ENCODE results near the gene PRORP. TPM values are rescaled to one million over a fixed set of nuclear protein-coding genes. Genes with fewer than 3 reads are reported as not detected.

Gene PRORP
- polyA plus RNA-seq, 2 of the 4 experiments (the other 2 are of a cell fraction): 29.2 to 38.8 TPM

DNA sequence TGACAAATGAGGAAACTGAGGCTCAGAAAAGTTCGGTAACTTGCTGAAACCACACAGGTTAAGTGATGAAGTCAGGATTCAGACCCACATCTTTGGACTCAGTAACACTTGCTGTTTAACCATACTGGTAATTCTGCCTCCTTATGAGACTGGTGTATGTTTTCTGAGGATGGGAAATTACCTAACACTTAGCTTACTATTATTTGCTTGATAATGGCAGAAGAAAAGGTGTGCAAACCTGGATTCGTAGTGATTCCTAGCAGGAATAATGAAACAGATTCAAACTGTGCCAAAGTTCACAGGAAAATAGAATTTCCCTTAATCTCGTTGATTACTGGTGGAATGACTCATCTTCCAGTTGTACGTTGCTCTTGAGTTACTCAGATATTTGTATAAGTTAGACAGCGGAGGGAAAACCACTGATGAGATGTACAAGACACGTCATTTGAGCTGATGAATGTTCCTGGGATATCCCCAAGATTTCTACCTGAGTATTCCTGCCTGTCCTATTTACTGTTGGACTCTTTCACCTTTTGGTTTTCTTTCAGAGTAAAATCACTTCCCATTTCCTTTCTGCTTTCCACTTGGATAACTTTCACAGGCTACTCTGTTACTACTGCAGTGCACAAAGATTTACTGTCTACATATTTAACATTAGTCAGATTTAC is 37.5 kb downstream of the PRORP start:
- H3K27ac ChIP-seq: peak overlapping the region; percentile 41 to 54; a peak in 5 of 6 replicates
- peak; percentile 86 for FAIRE-seq
- ChIA-PET CTCF (interaction anchor here (0.9 to 1.3 kb wide), 3 partner anchors 13 to 253 kb away, joined by 3 to 4 read pairs (median 3); no protein-coding TSS in a partner anchor), POLR2A (interaction anchor here (0.6 to 1.5 kb wide), 2 partner anchors 114 to 157 kb away, joined by 4 to 5 read pairs; partner anchors contain the start of gene FAM177A1)
- peak; percentile 95 to 96 for ATAC-seq
- H3K4me1 ChIP-seq: peaks cover 48% of the 10 kb centered on the region
- no peaks in the 10 kb centered on the region for H3K9me3 ChIP-seq
- H3K4me3 ChIP-seq: no peak overlapping the region
- peak overlapping the region; percentile 73 for H3K4me2 ChIP-seq
- peak; percentile 85 to 88 for DNase-seq (ENCODE audit: low read depth in 1 of 2, low spot score in 1 of 2)
- TF ChIP-seq, protein P1, sequence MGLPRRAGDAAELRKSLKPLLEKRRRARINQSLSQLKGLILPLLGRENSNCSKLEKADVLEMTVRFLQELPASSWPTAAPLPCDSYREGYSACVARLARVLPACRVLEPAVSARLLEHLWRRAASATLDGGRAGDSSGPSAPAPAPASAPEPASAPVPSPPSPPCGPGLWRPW (IDR thresholded peaks at IDR 0.05): no peak
- peak in 1 of 2 experiments; percentile 29; a peak in 1 of 5 replicates for TF ChIP-seq JUN (IDR thresholded peaks at IDR 0.05)
- no peak for TF ChIP-seq HDAC2 (IDR thresholded peaks at IDR 0.05)
- peak; percentile 50; the same call in 1 of the 2 replicates for TF ChIP-seq MAX (IDR thresholded peaks at IDR 0.05)
- peak; percentile 54; the same call in 1 of the 2 replicates for TF ChIP-seq GATA3 (IDR thresholded peaks at IDR 0.05; ENCODE audit: borderline replicate concordance)
- no peak for TF ChIP-seq ZC3H11A (IDR thresholded peaks at IDR 0.05)
- TF ChIP-seq NR3C1 (IDR thresholded peaks at IDR 0.05): no peak
- peak; percentile 86 for TF ChIP-seq FOSL2 (IDR thresholded peaks at IDR 0.05)
- peak; percentile 98 for TF ChIP-seq FOSL2 (CRISPR knock-in tag; IDR thresholded peaks at IDR 0.05)
- TF ChIP-seq JUNB (IDR thresholded peaks at IDR 0.05): peak; percentile 78
- 1% methylated on average over 6 of the region's 6 CpGs for WGBS (ENCODE audit: missing lambda C conversion rate)

GRCh38 chr14:35161231-35161630 is 38.9 kb downstream of the PRORP start:
- Histone ChIP-seq H3K27ac (peak overlapping the region in 1 of 2 experiments; percentile 57; a peak in 1 of 6 replicates), H3K9me3 (no peaks in the 10 kb centered on the region), H3K4me3 (no peak overlapping the region), H3K4me1 (peaks cover 38% of the 10 kb centered on the region), H3K4me2 (peak overlapping the region; percentile 73)
- ATAC-seq: no peak; a peak in 1 of 6 replicates
- FAIRE-seq: no peak
- WGBS (ENCODE audit: missing lambda C conversion rate): 71% methylated on average over 5 of the region's 5 CpGs
- TF ChIP-seq SREBF2 (IDR thresholded peaks at IDR 0.05) (no peak), FOSL2 (IDR thresholded peaks at IDR 0.05) (no peak), FOSL2 (CRISPR knock-in tag; IDR thresholded peaks at IDR 0.05) (no peak), KDM5A (IDR thresholded peaks at IDR 0.05) (no peak), HMGXB4 (CRISPR knock-in tag; IDR thresholded peaks at IDR 0.05; ENCODE audit: borderline replicate concordance) (no peak), RNF2 (IDR thresholded peaks at IDR 0.05; ENCODE audit: borderline replicate concordance, low read depth) (no peak), HOXB13 (CRISPR knock-in tag; IDR thresholded peaks at IDR 0.05; ENCODE audit: low read depth) (no peak), ESRRA (IDR thresholded peaks at IDR 0.05; ENCODE audit: borderline replicate concordance, low read length) (no peak), MAZ (IDR thresholded peaks at IDR 0.05; ENCODE audit: borderline replicate concordance, low read depth, low read length) (no peak), HDAC2 (IDR thresholded peaks at IDR 0.05) (no peak), E2F6 (IDR thresholded peaks at IDR 0.05; ENCODE audit: borderline replicate concordance, low read depth) (no peak), POLR2A (IDR thresholded peaks at IDR 0.05; ENCODE audit: low read length) (no peak), CBX2 (IDR thresholded peaks at IDR 0.05; ENCODE audit: borderline replicate concordance, low read depth) (no peak), CBX8 (IDR thresholded peaks at IDR 0.05) (no peak), JUN (IDR thresholded peaks at IDR 0.05) (no peak), RAD21 (conservative IDR thresholded peaks at IDR 0.05 in 1 of 2, IDR thresholded peaks at IDR 0.05 in 1 of 2) (no peak), NPAS2 (CRISPR knock-in tag; IDR thresholded peaks at IDR 0.05; ENCODE audit: borderline replicate concordance) (no peak), EHMT2 (IDR thresholded peaks at IDR 0.05; ENCODE audit: low read depth) (no peak), HOXA7 (CRISPR knock-in tag; IDR thresholded peaks at IDR 0.05) (no peak), ZNF302 (CRISPR knock-in tag; IDR thresholded peaks at IDR 0.05) (no peak)
- CTCF ChIA-PET: no interaction called here
- POLR2A ChIA-PET: no interaction called here
- peak in 1 of 2 experiments; percentile 12 for DNase-seq (ENCODE audit: low read depth in 1 of 2, low spot score in 1 of 2)

All from A549 (cell line).